CD4-positive, alpha-beta T cell (primary cell): ENCODE data around the gene SLC38A11. TPM values are rescaled to one million over a fixed set of nuclear protein-coding genes. Genes with fewer than 3 reads are reported as not detected.

ENCODE experiments used
- ATAC-seq: fragments of 200-7000 bp; cut with Tn5 transposase; one replicate; pipeline ENCODE4 v1.10.0; 2022; ENCODE audit warnings: mild to moderate bottlenecking; ENCODE audit not compliant: poor library complexity
- CTCF ChIA-PET: fragments of 350-600 bp; sonication (Branson Sonifier 250); formaldehyde crosslinking; loops from one replicate; lab custom pipeline; 2021; ENCODE audit warnings: antibody characterized with exemption, inconsistent platforms; lab: Charles Lee
- POLR2A ChIA-PET: fragments of 350-600 bp; sonication (Branson Sonifier 250); formaldehyde crosslinking; loops from one replicate; lab custom pipeline; 2021; ENCODE audit warnings: antibody characterized with exemption, inconsistent platforms; lab: Charles Lee
- DNase-seq, 14 experiments: peaks; one replicate each; pipeline ENCODE4 v3.0.0-alpha.2; 2013 to 2020; ENCODE audit warnings: mixed read lengths in 2 of 14
- H3K27ac ChIP-seq, 2 donors: one replicate each; pipeline versions ENCODE4 v1.5.1 to v1.7.0; 2013; ENCODE audit warnings: low read length in 2 of 2, low read depth in 1 of 2, mild to moderate bottlenecking in 1 of 2
- H3K27me3 ChIP-seq, 2 experiments: 1 replicate in 1 of 2; 2 replicates in 1 of 2; pipeline versions ENCODE4 v1.6.1 to v1.7.0; 2013; ENCODE audit warnings: low read length in 2 of 2, control low read depth in 1 of 2, mild to moderate bottlenecking in 1 of 2, moderate library complexity in 1 of 2; ENCODE audit not compliant: insufficient read depth in 2 of 2, control insufficient read depth in 1 of 2
- H3K36me3 ChIP-seq: one replicate; pipeline ENCODE4 v1.6.1; 2013; ENCODE audit warnings: low read length, control low read depth; ENCODE audit not compliant: insufficient read depth
- H3K4me1 ChIP-seq: one replicate; pipeline ENCODE4 v1.6.1; 2013; ENCODE audit warnings: low read length, control low read depth; ENCODE audit not compliant: insufficient read depth
- H3K4me3 ChIP-seq: one replicate; pipeline ENCODE4 v1.5.1; 2013; ENCODE audit warnings: mild to moderate bottlenecking, low read length, moderate library complexity
- H3K9me3 ChIP-seq, 2 experiments: 1 replicate in 1 of 2; 2 replicates in 1 of 2; pipeline versions ENCODE4 v1.6.1 to v1.7.0; 2013; ENCODE audit warnings: low read length in 2 of 2, mild to moderate bottlenecking in 2 of 2, control low read depth in 1 of 2, moderate library complexity in 1 of 2; ENCODE audit not compliant: control insufficient read depth in 1 of 2, insufficient read depth in 1 of 2
- H3K27ac Mint-ChIP-seq: one replicate; pipeline ENCODE4 v1.8.0; 2020; ENCODE audit warnings: mixed read lengths
- H3K27me3 Mint-ChIP-seq: one replicate; pipeline ENCODE4 v1.8.0; 2021; ENCODE audit warnings: mixed read lengths
- H3K36me3 Mint-ChIP-seq: one replicate; pipeline ENCODE4 v1.8.0; 2021; ENCODE audit warnings: low read depth, mixed read lengths
- H3K4me1 Mint-ChIP-seq: one replicate; pipeline ENCODE4 v1.8.0; 2021; ENCODE audit warnings: low read depth, mixed read lengths
- H3K4me3 Mint-ChIP-seq: one replicate; pipeline ENCODE4 v1.8.0; 2020; ENCODE audit warnings: mild to moderate bottlenecking, mixed read lengths
- H3K9me3 Mint-ChIP-seq: one replicate; pipeline ENCODE4 v1.8.0; 2020; ENCODE audit warnings: mixed read lengths
- intact Hi-C, 2 experiments: fragments of 100-400 bp; cut with DNase I in 1 of 2; cut with micrococcal nuclease in 1 of 2; formaldehyde crosslinking; loops; one replicate each; pipeline versions ENCODE4 v1.15.1 to v1.9.0; 2023 to 2025; cut with DNase I, micrococcal nuclease
- total RNA-seq, 174 experiments: library from RNA in 2 of 174; stranded (reverse) in 2 of 174; gene quantifications; one replicate each; pipeline ENCODE4 v1.2.3 and lab custom pipeline; 2021 to 2026
- TF ChIP-seq, protein P1 (sequence below): fragments of 200-600 bp; IDR thresholded peaks from one replicate; pipeline ENCODE4 v1.8.0; 2022; ENCODE audit warnings: antibody characterized with exemption, mild to moderate bottlenecking

SLC38A11 gene
- total RNA-seq, 2 experiments from 2014 or later, result not detected

DNA sequence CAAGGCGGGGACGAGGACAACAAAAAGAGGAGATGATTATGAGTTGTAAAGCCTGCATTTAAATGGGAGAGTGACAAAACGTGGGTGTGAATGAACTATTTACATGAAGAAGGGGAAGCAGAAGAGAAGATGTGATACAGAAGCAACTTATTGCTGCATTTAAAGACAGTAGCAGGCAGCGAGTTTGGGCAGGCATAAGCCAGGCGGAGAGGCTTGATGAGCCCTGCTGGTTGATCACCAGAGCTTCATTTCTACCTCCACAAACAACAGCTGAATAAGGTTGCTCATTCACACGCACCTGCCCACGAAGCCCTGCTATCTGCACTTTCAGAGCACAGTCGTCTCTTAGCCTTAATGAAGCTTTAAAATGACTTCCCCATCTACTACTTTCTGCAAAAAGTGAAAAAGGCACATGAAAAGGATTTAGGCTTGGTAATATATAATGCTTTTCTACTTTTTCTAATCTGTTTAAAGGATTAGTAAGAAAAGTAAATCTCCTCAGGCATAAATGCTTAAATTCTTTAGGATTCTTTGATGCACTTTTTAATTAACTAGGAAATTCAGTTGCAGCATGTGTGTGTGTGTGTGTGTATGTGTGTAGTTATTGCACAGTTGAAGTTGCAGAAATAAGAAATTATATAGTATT, 3.1 kb downstream of the SLC38A11 start:
- no peak overlapping the region for H3K4me3 ChIP-seq
- H3K36me3 ChIP-seq, result no peaks in the 10 kb centered on the region
- ChIA-PET CTCF (no interaction called here), POLR2A (no interaction called here)
- H3K27ac ChIP-seq, result no peak overlapping the region
- H3K4me1 Mint-ChIP-seq, result no peaks in the 10 kb centered on the region
- H3K27me3 ChIP-seq, result peaks cover 0 to 12% of the 10 kb centered on the region in 2 experiments
- no peak for ATAC-seq
- no peaks in the 10 kb centered on the region for H3K4me1 ChIP-seq
- H3K9me3 Mint-ChIP-seq, result no peaks in the 10 kb centered on the region
- peaks cover 0 to 3% of the 10 kb centered on the region in 2 experiments for H3K9me3 ChIP-seq
- no peak for DNase-seq
- H3K27me3 Mint-ChIP-seq, result peaks cover 27% of the 10 kb centered on the region
- H3K36me3 Mint-ChIP-seq, result no peaks in the 10 kb centered on the region
- H3K4me3 Mint-ChIP-seq, result no peak overlapping the region
- intact Hi-C loops, result no loop called here
- TF ChIP-seq, protein P1, sequence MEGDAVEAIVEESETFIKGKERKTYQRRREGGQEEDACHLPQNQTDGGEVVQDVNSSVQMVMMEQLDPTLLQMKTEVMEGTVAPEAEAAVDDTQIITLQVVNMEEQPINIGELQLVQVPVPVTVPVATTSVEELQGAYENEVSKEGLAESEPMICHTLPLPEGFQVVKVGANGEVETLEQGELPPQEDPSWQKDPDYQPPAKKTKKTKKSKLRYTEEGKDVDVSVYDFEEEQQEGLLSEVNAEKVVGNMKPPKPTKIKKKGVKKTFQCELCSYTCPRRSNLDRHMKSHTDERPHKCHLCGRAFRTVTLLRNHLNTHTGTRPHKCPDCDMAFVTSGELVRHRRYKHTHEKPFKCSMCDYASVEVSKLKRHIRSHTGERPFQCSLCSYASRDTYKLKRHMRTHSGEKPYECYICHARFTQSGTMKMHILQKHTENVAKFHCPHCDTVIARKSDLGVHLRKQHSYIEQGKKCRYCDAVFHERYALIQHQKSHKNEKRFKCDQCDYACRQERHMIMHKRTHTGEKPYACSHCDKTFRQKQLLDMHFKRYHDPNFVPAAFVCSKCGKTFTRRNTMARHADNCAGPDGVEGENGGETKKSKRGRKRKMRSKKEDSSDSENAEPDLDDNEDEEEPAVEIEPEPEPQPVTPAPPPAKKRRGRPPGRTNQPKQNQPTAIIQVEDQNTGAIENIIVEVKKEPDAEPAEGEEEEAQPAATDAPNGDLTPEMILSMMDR, result no peak
- no peak overlapping the region for H3K27ac Mint-ChIP-seq

DNA sequence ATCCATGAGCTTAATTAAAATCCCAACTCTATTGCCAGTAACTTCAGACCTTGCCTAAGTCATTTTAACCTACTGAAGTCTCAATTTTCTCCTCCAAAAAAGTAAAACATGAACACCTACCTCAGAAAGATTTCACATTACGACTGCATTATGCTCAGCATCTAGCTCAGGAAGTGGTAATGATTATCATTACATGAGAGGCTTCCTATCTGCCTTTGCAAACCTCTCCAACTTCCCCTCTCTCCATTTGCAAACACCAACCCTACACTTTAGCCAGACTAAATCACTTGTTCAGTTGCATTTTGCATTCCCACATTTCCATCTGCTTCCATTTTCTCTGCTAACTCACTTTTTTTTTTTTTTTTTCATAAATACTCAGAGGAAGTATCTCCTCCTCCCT, 6.8 kb downstream of the SLC38A11 start:
- no peak overlapping the region for H3K4me3 Mint-ChIP-seq
- Histone ChIP-seq H3K27ac (no peak overlapping the region), H3K36me3 (no peaks in the 10 kb centered on the region), H3K9me3 (no peaks in the 10 kb centered on the region), H3K27me3 (peaks cover 0 to 3% of the 10 kb centered on the region in 2 experiments), H3K4me1 (no peaks in the 10 kb centered on the region), H3K4me3 (no peak overlapping the region)
- TF ChIP-seq, protein P1, result no peak
- ChIA-PET POLR2A (no interaction called here), CTCF (no interaction called here)
- DNase-seq (no peak), ATAC-seq (no peak)
- H3K4me1 Mint-ChIP-seq, result no peaks in the 10 kb centered on the region
- H3K27me3 Mint-ChIP-seq, result peaks cover 14% of the 10 kb centered on the region
- H3K27ac Mint-ChIP-seq, result no peak overlapping the region
- intact Hi-C loops, result no loop called here
- H3K36me3 Mint-ChIP-seq, result no peaks in the 10 kb centered on the region
- H3K9me3 Mint-ChIP-seq, result no peaks in the 10 kb centered on the region

DNA sequence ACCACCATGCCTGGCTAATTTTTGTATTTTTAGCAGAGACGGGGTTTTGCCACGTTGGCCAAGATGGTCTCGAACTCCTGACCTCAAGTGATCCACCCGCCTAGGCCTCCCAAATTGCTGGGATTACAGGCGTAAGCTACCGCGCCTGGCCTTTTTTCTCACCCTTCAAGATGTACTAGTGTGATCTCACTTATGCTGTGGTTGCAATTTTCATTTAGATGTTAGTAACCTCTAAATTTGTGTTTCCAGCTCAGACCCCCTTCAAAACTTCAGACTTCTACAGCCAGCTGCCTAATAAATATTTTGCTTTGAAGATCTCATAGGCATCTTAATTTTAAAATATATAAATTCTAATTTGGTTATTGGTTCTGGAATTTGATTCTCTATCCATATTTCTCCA, 8.0 kb downstream of the SLC38A11 start:
- Histone ChIP-seq H3K27me3 (no peaks in the 10 kb centered on the region), H3K9me3 (no peaks in the 10 kb centered on the region), H3K36me3 (no peaks in the 10 kb centered on the region), H3K4me1 (no peaks in the 10 kb centered on the region), H3K27ac (no peak overlapping the region), H3K4me3 (no peak overlapping the region)
- Mint-ChIP-seq H3K4me1 (no peaks in the 10 kb centered on the region), H3K4me3 (no peak overlapping the region), H3K9me3 (no peaks in the 10 kb centered on the region), H3K36me3 (no peaks in the 10 kb centered on the region), H3K27ac (no peak overlapping the region), H3K27me3 (peaks cover 11% of the 10 kb centered on the region)
- TF ChIP-seq, protein P1, result no peak
- DNase-seq, result no peak
- no peak for ATAC-seq
- ChIA-PET CTCF (no interaction called here), POLR2A (no interaction called here)
- intact Hi-C loops, result no loop called here
